K562 (cell line): ENCODE measurements around the gene DERL3. TPM values are rescaled to one million over a fixed set of nuclear protein-coding genes. Genes with fewer than 3 reads are reported as not detected.

Source experiments
- CUX1 ChIP-seq: fragments of 200-800 bp; sonication (Bioruptor generic); IDR thresholded peaks from 2 replicates; pipeline ENCODE4 v1.6.1; 2016; ENCODE audit warnings: missing genetic modification characterization, missing compliant biosample characterization
- CXXC5 ChIP-seq: fragments of 250-450 bp; sonication (Bioruptor Pico); IDR thresholded peaks from 2 replicates; pipeline ENCODE4 v1.8.0; 2022; ENCODE audit warnings: inconsistent platforms, mild to moderate bottlenecking, moderate library complexity
- TRIM28 ChIP-seq: fragments of 450-650 bp; IDR thresholded peaks from 2 replicates; pipeline ENCODE4 v1.6.1; 2017
- polyA plus RNA-seq, 8 experiments: library from polyadenylated mRNA; depleted of rRNA in 4 of 8; stranded (reverse) in 5 of 8; unstranded in 3 of 8; fragments of >200 nt; fragmentation: Nextera tagmentation in 2 of 8; fragmentation: Illumina TruSeq in 1 of 8; extraction: Ambion mirVana in 2 of 8; extraction: Trizol in 1 of 8; gene quantifications; 2 replicates each; pipeline versions ENCODE4 v1.2.1 to v1.2.3, GENCODE V29; 2011 to 2014; ENCODE audit warnings: inconsistent platforms in 1 of 8, missing spikeins in 1 of 8
- total RNA-seq, 7 experiments: library from RNA; depleted of rRNA in 6 of 7; stranded (reverse); fragments of >200 nt in 6 of 7; fragmentation: Illumina TruSeq in 2 of 7; extraction: Trizol in 2 of 7; gene quantifications; 2 replicates each; pipeline versions ENCODE4 v1.2.1 to v1.2.3, GENCODE V29; 2011 to 2021; ENCODE audit warnings: low replicate concordance in 1 of 7
- TF ChIP-seq, protein P1 (sequence below): fragments of 250-450 bp; sonication (Bioruptor Pico); IDR thresholded peaks from 2 replicates; pipeline ENCODE4 v1.8.0; 2021; ENCODE audit warnings: moderate library complexity, mild to moderate bottlenecking, inconsistent platforms

DERL3 gene
- total and polyA plus RNA-seq, 9 of the 15 experiments (the other 6 are each of a cell fraction or from before 2014, with no cell fraction given): 1.3 to 12.4 (median 4.8) TPM

GRCh38 chr22:23800297-23801237 is 38.2 kb downstream of the DERL3 start (continued):
- no peak for TF ChIP-seq CUX1 (CRISPR knock-in tag)
- TF ChIP-seq TRIM28: no peak
- TF ChIP-seq CXXC5 (CRISPR knock-in tag): no peak
- TF ChIP-seq, protein P1, sequence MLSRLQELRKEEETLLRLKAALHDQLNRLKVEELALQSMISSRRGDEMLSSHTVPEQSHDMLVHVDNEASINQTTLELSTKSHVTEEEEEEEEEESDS (CRISPR knock-in tag): no peak
